IPS-18a (cell line): Measurements from ENCODE around the gene CERKL.

Source experiments
- H3K27ac ChIP-seq: one replicate; pipeline ENCODE4 v1.5.1; 2013; ENCODE audit warnings: low read length
- H3K27me3 ChIP-seq: one replicate; pipeline ENCODE4 v1.6.1; 2013; ENCODE audit warnings: mild to moderate bottlenecking, low read length; ENCODE audit not compliant: control insufficient read depth, insufficient read depth
- H3K36me3 ChIP-seq: one replicate; pipeline ENCODE4 v1.6.1; 2013; ENCODE audit warnings: low read depth, low read length; ENCODE audit not compliant: control insufficient read depth
- H3K4me1 ChIP-seq: one replicate; pipeline ENCODE4 v1.6.1; 2013; ENCODE audit warnings: low read depth, low read length; ENCODE audit not compliant: control insufficient read depth
- H3K4me3 ChIP-seq: one replicate; pipeline ENCODE4 v1.5.1; 2013; ENCODE audit warnings: low read length
- H3K9ac ChIP-seq: one replicate; pipeline ENCODE4 v1.6.1; 2013; ENCODE audit warnings: mild to moderate bottlenecking, low read length, moderate library complexity
- H3K9me3 ChIP-seq: one replicate; pipeline ENCODE4 v1.6.1; 2013; ENCODE audit warnings: low read depth, low read length; ENCODE audit not compliant: control insufficient read depth

Gene CERKL

DNA sequence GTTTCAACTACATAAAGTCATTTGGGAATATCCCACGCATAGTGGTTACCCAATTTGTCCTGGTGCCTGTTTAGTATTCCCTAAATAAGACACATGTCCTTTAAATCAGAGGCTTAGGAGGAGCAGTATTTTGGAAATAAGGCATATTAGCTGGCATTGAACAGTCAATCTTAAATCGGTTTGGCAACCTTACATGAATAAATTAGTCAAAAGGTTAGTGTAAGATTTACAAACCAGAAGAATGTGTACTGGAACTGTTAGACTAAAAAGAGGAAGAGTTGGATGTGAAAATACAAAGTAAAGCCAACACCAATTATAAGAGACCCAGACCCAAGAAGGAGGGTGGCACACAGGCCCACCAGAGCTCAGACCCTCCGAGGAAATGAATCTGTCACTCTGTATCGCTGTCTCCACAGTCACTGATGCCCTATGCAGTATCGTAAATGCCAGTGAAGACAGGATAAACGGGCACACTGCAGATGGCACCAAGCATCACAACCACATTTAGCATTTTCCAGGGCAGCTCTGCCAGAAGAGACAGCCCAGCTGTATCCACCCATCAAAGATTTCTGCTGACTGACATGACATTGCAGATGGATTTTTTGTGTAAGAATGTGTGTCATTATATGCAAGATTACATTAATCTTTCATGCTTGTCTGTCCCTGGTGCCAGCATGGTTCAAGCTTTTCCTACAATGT is 90.4 kb downstream of the CERKL start:
- H3K36me3 ChIP-seq: no peaks in the 10 kb centered on the region
- no peak overlapping the region for H3K9ac ChIP-seq
- H3K4me1 ChIP-seq: no peaks in the 10 kb centered on the region
- no peak overlapping the region for H3K4me3 ChIP-seq
- H3K27ac ChIP-seq: no peak overlapping the region
- no peaks in the 10 kb centered on the region for H3K27me3 ChIP-seq
- H3K9me3 ChIP-seq: no peaks in the 10 kb centered on the region

DNA sequence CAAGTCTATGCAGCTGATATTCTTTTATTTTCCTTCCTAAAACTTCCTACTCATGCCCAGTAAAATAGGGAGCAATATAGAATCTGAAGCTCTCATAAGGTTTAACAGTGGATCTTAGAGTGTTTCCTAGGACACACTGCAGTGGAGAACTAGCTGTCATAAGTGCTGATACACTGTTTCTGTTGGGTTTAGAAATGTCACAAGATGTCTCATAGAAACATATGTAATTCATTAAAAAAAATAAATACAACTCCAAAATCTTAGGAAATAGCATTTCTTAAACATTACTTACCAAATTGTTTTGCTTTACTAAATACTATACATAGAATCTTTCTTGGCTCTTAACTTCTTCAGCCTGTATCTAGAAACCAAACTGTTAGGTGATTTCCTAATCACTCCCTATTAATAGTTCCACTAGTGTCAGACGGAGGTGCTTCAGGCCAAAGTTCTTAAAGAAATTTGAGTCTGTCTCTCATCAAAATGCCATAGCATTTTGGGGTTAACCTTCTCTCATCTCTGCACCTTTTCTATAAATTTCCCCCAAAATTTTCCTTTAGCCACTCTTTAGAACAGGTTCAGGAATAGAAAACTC is 93.7 kb downstream of the CERKL start:
- H3K4me3 ChIP-seq: no peak overlapping the region
- no peaks in the 10 kb centered on the region for H3K4me1 ChIP-seq
- no peak overlapping the region for H3K27ac ChIP-seq
- H3K9ac ChIP-seq: no peak overlapping the region
- H3K27me3 ChIP-seq: no peaks in the 10 kb centered on the region
- H3K9me3 ChIP-seq: no peaks in the 10 kb centered on the region
- no peaks in the 10 kb centered on the region for H3K36me3 ChIP-seq

DNA sequence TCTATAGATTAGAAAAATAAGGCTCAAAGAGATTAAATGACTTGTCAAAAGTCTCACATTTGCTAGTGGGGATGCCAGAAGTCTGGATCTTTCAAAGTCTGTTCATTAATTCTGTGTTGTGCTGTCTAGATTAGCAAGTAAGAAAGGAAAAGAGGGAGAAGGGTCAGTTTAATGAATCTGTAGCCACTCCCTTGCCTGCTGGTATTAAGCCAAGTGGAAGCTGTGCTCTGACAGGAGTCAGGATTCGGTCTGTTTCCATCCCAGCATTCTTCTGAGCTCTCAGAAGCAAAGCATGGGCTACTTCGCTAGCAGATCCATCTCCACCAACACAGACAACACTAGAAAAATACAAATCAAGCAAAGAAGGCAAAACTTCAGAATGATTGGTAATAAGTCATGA is 98.5 kb downstream of the CERKL start:
- no peak overlapping the region for H3K9ac ChIP-seq
- H3K4me3 ChIP-seq: no peak overlapping the region
- no peaks in the 10 kb centered on the region for H3K36me3 ChIP-seq
- H3K9me3 ChIP-seq: no peaks in the 10 kb centered on the region
- no peaks in the 10 kb centered on the region for H3K27me3 ChIP-seq
- H3K27ac ChIP-seq: no peak overlapping the region
- H3K4me1 ChIP-seq: no peaks in the 10 kb centered on the region

DNA sequence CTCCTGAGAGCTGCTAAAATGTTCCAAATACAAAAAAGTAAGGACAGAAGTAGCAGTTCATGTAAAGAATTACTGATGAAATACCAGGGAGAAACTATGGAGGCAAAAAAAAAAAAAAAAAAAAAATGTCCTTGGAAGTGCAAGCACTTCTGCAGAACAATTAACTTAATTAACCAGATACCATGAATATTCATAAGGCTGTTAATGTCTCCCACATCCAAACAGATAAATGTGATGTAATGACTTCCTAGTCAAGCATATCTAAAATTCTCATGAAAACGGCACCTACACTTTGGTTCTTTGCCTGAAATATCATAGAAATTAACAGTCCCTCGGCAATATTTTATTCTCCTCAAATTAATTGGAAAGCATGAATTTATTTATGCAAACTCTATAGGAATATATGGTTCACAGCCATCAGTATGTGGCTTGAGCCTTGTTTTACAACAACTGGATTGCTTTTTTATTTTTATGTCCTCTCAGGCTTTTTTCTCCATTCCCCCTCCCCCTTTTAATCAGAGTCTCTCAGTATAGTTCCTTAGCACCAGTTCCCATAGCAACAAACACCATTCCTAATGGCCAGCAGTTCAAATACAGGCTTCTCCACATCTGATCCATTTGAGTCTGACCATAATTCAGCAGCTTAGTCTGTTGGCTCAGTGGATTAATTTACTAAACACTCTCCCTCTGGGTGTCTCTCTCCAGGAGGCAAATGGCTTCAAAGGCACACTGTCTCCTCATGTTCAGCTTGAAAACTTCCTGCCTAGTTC is 102.7 kb downstream of the CERKL start:
- H3K4me3 ChIP-seq: no peak overlapping the region
- H3K36me3 ChIP-seq: no peaks in the 10 kb centered on the region
- no peaks in the 10 kb centered on the region for H3K9me3 ChIP-seq
- no peak overlapping the region for H3K9ac ChIP-seq
- H3K27me3 ChIP-seq: no peaks in the 10 kb centered on the region
- no peak overlapping the region for H3K27ac ChIP-seq
- no peaks in the 10 kb centered on the region for H3K4me1 ChIP-seq

DNA sequence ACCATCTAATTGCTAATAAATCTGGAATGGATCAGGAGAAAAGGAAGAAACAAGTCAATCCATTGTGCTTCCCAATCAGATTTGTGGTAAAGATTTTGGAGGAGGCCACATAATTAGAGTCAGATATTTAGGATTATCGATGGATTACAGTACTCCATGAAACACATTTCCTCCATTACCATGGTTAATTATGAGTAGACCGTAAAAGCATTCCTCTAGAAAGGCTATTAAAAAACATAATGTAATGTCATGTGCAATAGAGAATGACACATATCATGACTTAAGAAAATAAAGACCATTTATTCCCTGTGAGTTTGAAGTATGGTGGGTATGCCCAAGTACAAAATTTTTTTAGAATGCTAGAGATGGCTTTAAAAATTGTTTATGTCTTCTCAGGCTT is 103.7 kb downstream of the CERKL start:
- Histone ChIP-seq H3K4me1 (no peaks in the 10 kb centered on the region), H3K27ac (no peak overlapping the region), H3K4me3 (no peak overlapping the region), H3K9me3 (no peaks in the 10 kb centered on the region), H3K9ac (no peak overlapping the region), H3K36me3 (no peaks in the 10 kb centered on the region), H3K27me3 (no peaks in the 10 kb centered on the region)

DNA sequence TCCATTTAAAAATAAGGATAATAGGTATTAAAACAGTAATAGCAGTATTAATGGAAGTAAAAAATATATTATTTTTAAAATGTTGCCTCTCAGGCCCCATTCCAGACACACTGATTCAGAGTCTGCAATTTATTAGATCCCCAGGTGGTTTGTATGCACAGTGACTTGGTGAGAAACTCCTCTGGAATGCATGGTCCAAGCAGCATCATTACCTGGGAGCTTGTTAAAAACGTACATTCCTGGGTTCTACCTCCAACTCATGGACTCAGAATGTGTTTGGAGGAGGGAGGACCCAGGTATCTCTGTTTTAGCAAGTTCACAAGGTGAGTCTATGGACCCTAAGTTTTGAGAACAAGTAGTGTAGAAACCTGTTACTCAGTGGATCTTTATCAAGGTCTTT is 104.1 kb downstream of the CERKL start:
- Histone ChIP-seq H3K9ac (no peak overlapping the region), H3K27ac (no peak overlapping the region), H3K36me3 (no peaks in the 10 kb centered on the region), H3K4me3 (no peak overlapping the region), H3K4me1 (no peaks in the 10 kb centered on the region), H3K27me3 (no peaks in the 10 kb centered on the region), H3K9me3 (no peaks in the 10 kb centered on the region)

DNA sequence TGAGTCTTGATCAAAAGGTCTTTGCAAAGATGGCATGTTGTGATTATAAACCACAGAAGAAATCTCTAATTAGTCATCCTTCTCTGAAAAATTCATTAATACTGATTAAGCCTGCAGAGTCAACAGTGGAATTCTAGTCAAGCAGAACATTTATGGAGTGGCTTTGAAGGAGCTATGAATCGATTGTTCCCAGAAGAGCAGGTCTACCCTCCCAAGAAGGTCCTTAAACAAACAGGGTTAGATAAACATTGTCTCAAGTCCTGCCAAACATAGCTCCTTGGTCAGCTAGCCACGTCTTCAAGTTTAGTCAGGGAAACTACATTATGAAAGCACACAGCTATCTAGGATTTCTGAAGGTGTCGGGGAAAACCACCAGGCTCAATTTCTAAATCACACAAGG is 110.8 kb downstream of the CERKL start:
- no peaks in the 10 kb centered on the region for H3K9me3 ChIP-seq
- H3K27me3 ChIP-seq: no peaks in the 10 kb centered on the region
- no peaks in the 10 kb centered on the region for H3K36me3 ChIP-seq
- no peak overlapping the region for H3K27ac ChIP-seq
- no peak overlapping the region for H3K4me3 ChIP-seq
- no peak overlapping the region for H3K9ac ChIP-seq
- H3K4me1 ChIP-seq: no peaks in the 10 kb centered on the region

DNA sequence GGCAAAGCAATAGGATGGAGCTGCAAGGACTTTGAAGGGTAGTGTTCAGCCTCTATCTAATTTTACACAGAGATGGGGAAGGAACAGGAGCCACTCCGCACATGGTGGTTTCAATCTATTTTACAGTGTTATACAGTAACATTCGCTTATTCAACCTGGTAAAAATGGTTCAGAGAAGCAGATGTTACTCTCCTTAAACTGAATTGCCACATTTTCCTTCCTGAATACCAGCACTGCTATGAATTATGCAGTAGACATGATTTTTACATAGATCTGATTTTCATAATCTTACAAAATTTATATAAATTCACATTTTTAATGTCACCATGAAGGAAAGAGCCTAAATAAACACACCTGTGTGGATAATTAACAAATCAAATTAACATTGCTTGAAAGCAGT is 114.7 kb downstream of the CERKL start:
- Histone ChIP-seq H3K9ac (no peak overlapping the region), H3K36me3 (no peaks in the 10 kb centered on the region), H3K4me1 (no peaks in the 10 kb centered on the region), H3K27ac (no peak overlapping the region), H3K27me3 (no peaks in the 10 kb centered on the region), H3K9me3 (no peaks in the 10 kb centered on the region), H3K4me3 (no peak overlapping the region)

DNA sequence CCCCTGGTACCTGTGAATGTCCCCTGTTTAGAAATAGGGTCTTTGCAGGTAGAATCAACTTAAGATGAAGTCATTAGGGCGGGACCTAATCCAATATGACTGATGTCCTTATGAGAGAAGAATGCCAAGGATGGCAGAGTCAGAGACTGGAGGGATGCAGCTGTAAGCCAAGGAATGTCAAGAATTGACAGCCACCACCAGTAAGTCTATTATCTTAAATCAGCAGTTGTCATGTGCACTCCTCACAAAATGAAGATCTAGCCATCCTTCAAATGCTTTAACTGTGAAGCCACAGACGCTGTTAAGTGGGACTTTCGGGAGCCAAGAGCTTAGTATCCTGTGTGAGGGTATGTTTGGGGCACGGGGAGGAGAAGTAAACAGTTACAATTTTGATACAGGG is 116.5 kb downstream of the CERKL start:
- Histone ChIP-seq H3K9me3 (no peaks in the 10 kb centered on the region), H3K4me1 (no peaks in the 10 kb centered on the region), H3K27ac (no peak overlapping the region), H3K27me3 (no peaks in the 10 kb centered on the region), H3K9ac (no peak overlapping the region), H3K36me3 (no peaks in the 10 kb centered on the region), H3K4me3 (no peak overlapping the region)

DNA sequence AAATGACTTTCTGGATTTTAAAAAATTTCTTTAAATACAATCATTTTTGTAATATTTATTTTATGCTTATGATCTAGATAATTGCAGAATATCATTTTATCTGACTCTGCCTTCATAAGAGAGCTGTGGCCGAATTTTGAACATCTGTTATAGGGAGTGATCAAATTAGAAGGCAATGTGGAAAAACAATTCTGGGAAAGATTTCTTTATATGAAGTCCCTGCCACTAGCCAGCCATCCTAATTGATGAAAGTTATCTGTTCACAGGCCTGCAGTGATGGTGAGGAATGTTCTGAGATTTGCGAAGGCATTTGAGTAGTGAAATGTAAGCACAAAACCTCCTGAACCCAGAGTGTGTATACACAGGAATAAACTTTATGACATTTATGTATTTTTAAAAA is 120.2 kb downstream of the CERKL start:
- Histone ChIP-seq H3K9ac (no peak overlapping the region), H3K9me3 (no peaks in the 10 kb centered on the region), H3K27me3 (no peaks in the 10 kb centered on the region), H3K4me3 (no peak overlapping the region), H3K4me1 (no peaks in the 10 kb centered on the region), H3K36me3 (no peaks in the 10 kb centered on the region), H3K27ac (no peak overlapping the region)

DNA sequence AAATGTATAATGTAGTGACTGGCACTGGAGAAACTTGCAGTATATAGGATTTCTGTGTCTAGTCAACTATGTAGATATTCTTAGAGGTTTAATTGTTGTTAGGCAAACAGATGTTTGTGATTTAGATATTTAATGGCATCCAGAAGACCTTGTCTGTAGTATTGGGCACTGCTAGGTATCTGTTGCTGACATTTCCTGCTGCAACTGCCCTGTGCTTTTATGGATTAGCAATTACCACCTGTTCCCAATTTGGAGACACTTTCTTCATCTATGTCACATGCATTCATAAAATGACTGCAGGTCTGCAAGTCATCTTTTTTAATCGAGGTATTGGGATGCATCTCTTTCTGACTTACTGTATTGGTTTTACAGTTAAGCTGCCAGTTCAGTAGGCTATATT is 128.5 kb downstream of the CERKL start:
- Histone ChIP-seq H3K36me3 (no peaks in the 10 kb centered on the region), H3K4me1 (no peaks in the 10 kb centered on the region), H3K27ac (no peak overlapping the region), H3K9me3 (no peaks in the 10 kb centered on the region), H3K4me3 (no peak overlapping the region), H3K27me3 (no peaks in the 10 kb centered on the region), H3K9ac (no peak overlapping the region)

DNA sequence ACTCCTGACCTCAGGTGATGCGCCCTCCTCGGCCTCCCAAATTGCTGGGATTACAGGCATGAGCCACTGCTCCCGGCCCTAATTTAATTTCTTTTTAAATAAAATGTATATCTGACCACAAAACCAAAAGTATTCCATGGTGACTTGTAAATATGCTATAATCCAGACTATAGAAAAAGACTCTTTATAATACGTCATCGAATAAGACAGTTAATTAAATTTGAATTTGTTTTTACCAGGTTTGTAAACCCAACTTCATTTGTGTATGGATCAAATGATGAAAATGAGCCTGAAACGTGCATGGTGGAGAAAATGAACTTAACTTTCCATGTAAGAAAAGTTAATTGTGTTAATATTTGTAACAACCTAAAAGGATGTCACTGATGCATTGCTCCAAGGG is 129.8 kb downstream of the CERKL start:
- Histone ChIP-seq H3K27ac (no peak overlapping the region), H3K4me3 (no peak overlapping the region), H3K9ac (no peak overlapping the region), H3K9me3 (no peaks in the 10 kb centered on the region), H3K36me3 (no peaks in the 10 kb centered on the region), H3K4me1 (no peaks in the 10 kb centered on the region), H3K27me3 (no peaks in the 10 kb centered on the region)
